ENCODE results near the gene GMCL1. TPM values are rescaled to one million over a fixed set of nuclear protein-coding genes. Genes with fewer than 3 reads are reported as not detected.

GMCL1 gene
- total RNA-seq, 2 experiments from 2014 or later: 20.6 to 22.1 TPM

DNA sequence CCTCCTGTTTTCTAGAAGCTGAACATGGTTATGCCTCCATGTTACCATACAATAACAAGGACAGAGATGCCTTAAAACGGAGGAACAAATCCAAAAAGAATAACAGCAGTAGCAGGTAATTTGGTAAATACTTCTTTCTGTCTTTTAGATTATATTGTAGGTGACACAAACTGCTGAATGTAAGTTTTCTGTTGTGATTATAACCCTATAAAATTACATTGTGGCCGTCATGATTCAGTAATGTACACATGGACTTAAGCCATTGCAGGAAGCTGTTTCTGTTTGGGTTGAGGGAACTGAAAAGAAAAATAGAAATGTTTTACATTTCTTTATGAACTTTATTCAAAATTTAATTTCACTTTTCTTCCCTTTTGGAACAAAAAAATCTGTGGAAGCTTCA lies 86.6 kb downstream of the GMCL1 start:
- Mint-ChIP-seq H3K27ac (no peak overlapping the region), H3K4me3 (peak overlapping the region; percentile 70), H3K27me3 (no peaks in the 10 kb centered on the region), H3K4me1 (ENCODE audit: low read depth) (peaks cover 40% of the 10 kb centered on the region), H3K9me3 (no peaks in the 10 kb centered on the region), H3K36me3 (peaks cover 8% of the 10 kb centered on the region)
- intact Hi-C loops (cut with micrococcal nuclease): no loop called here
- ChIA-PET POLR2A (interaction anchor here (1.2 to 5.1 kb wide), 4 partner anchors 166 to 275 kb away, joined by 7 to 64 read pairs (median 16); partner anchors contain the start of genes C2orf42 and PCBP1), CTCF (interaction anchor here (6.5 to 8.6 kb wide), 2 partner anchors 155 to 226 kb away, joined by 50 to 119 read pairs; no protein-coding TSS in a partner anchor)
- no peak for DNase-seq

GRCh38 chr2:69917852-69918251 lies 88.4 kb downstream of the GMCL1 start:
- H3K36me3 Mint-ChIP-seq: peaks cover 15% of the 10 kb centered on the region
- no peak overlapping the region for H3K27ac Mint-ChIP-seq
- ChIA-PET POLR2A (interaction anchor here (0.8 kb wide), 1 partner anchor 16 kb away, joined by 3 read pairs; no protein-coding TSS in a partner anchor), CTCF (interaction anchor here (1.2 kb wide), 1 partner anchor 329 kb away, joined by 3 read pairs; no protein-coding TSS in a partner anchor)
- H3K4me1 Mint-ChIP-seq (ENCODE audit: low read depth): peaks cover 31% of the 10 kb centered on the region
- no peaks in the 10 kb centered on the region for H3K27me3 Mint-ChIP-seq
- no peaks in the 10 kb centered on the region for H3K9me3 Mint-ChIP-seq
- no peak overlapping the region for H3K4me3 Mint-ChIP-seq
- intact Hi-C loops (cut with micrococcal nuclease): no loop called here
- no peak for DNase-seq

- Mint-ChIP-seq H3K27ac (no peak overlapping the region), H3K4me1 (ENCODE audit: low read depth) (peaks cover 29% of the 10 kb centered on the region), H3K36me3 (peaks cover 17% of the 10 kb centered on the region), H3K9me3 (no peaks in the 10 kb centered on the region), H3K4me3 (no peak overlapping the region), H3K27me3 (no peaks in the 10 kb centered on the region)
- intact Hi-C loops (cut with micrococcal nuclease): no loop called here
- POLR2A ChIA-PET: no interaction called here
- no peak for DNase-seq
- CTCF ChIA-PET: no interaction called here
These were observed 88.9 kb downstream of the GMCL1 start for GRCh38 chr2:69918401-69918800.

GRCh38 chr2:69923116-69923515 lies 93.7 kb downstream of the GMCL1 start:
- Mint-ChIP-seq H3K27ac (no peak overlapping the region), H3K9me3 (no peaks in the 10 kb centered on the region), H3K27me3 (no peaks in the 10 kb centered on the region), H3K4me3 (no peak overlapping the region), H3K36me3 (peaks cover 20% of the 10 kb centered on the region), H3K4me1 (ENCODE audit: low read depth) (peaks cover 7% of the 10 kb centered on the region)
- CTCF ChIA-PET: no interaction called here
- intact Hi-C loops (cut with micrococcal nuclease): no loop called here
- POLR2A ChIA-PET: interaction anchor here (0.6 to 1.9 kb wide), 2 partner anchors 9 to 23 kb away, joined by 4 to 6 read pairs; partner anchors contain the start of gene MXD1
- DNase-seq: no peak

DNA sequence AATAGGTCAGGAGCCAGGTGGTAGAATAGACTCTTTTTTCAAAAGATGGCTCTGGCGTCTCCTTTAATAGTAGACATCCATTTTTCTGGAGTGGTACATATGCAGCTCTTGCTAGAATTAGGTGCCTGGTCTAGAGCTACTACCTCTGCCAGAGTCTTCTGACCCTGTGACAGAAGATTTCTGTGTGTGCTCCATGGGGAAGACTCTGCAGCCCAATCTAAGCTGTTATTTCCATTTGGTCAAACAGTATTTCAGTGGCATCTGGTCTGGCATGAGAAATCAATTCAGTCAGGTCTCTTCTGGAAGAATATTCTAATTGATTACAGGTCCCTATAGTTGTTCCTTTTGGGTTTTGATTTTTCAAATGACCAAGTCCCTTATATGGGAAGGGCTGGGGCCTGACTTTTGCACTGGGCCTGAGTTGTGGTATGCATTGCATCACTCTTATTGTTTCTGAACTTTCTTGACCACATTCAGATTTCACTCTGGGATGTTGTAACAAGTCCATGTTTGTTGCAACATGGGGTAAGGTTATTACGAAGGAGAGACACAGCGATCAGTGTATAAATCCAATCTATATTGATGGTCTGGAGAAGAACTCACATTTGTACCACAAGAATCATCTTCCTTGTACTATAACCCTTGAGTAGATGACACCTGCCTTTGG lies 97.5 kb downstream of the GMCL1 start:
- DNase-seq: no peak
- POLR2A ChIA-PET: interaction anchor here (0.8 kb wide), 1 partner anchor 72 kb away, joined by 3 read pairs; no protein-coding TSS in a partner anchor
- Mint-ChIP-seq H3K27ac (no peak overlapping the region), H3K36me3 (peaks cover 12% of the 10 kb centered on the region), H3K27me3 (no peaks in the 10 kb centered on the region), H3K4me1 (ENCODE audit: low read depth) (peaks cover 13% of the 10 kb centered on the region), H3K9me3 (no peaks in the 10 kb centered on the region), H3K4me3 (no peak overlapping the region)
- CTCF ChIA-PET: no interaction called here
- intact Hi-C loops (cut with micrococcal nuclease): no loop called here

Other genes starting within 250 kb of the GMCL1 start
- gene AAK1, start 185.9 kb upstream of the GMCL1 start, total RNA-seq: 10 to 100 TPM; 95.2 to 99.3 TPM
- 10 to 100 TPM; 41.3 to 43.2 TPM for gene ANXA4, start 87.5 kb upstream of the GMCL1 start, total RNA-seq
- 10 to 100 TPM; 67.5 to 70.4 TPM for gene SNRNP27, start 64.3 kb downstream of the GMCL1 start, total RNA-seq
- 10 to 100 TPM; 14.1 to 15.9 TPM for gene MXD1, start 85.4 kb downstream of the GMCL1 start, total RNA-seq
- gene ASPRV1, start 132.0 kb downstream of the GMCL1 start, total RNA-seq: under 1 TPM; 0.63 to 0.71 TPM

All from activated CD4-positive, alpha-beta memory T cell treated with anti-CD3 and anti-CD28 coated beads for 36 hours (primary cell).